HAP-1 (cell line): Measurements from ENCODE around the gene CHML.
"Not testable (repeated sequence)": the region's sequence is repeated elsewhere in the genome, so short reads cannot be mapped to it uniquely, and the experiment has no call there.

Experiments
- DNase-seq, 2 experiments: peaks; one replicate each; pipeline ENCODE4 v3.0.0-alpha.2; 2016 to 2020; ENCODE audit warnings: low spot score in 2 of 2
- H3K27me3 ChIP-seq: fragments of 250-450 bp; sonication (Bioruptor Pico); 2 replicates; pipeline ENCODE4 v1.5.1; 2020; ENCODE audit warnings: low read depth, mild to moderate bottlenecking, moderate library complexity
- H3K36me3 ChIP-seq: fragments of 250-450 bp; sonication (Bioruptor Pico); replicated peaks from 2 replicates; pipeline ENCODE4 v1.5.1; 2020; ENCODE audit warnings: mild to moderate bottlenecking
- H3K4me1 ChIP-seq: fragments of 250-450 bp; sonication (Bioruptor Pico); 2 replicates; pipeline ENCODE4 v1.5.1; 2020; ENCODE audit warnings: mild to moderate bottlenecking
- H3K4me3 ChIP-seq: fragments of 250-450 bp; sonication (Bioruptor Pico); 2 replicates; pipeline ENCODE4 v1.5.1; 2020; ENCODE audit warnings: mild to moderate bottlenecking, moderate library complexity
- H3K9me3 ChIP-seq: fragments of 250-450 bp; sonication (Bioruptor Pico); 2 replicates; pipeline ENCODE4 v1.5.1; 2020; ENCODE audit warnings: mild to moderate bottlenecking, moderate library complexity
- in situ Hi-C: fragments of 300-500 bp; cut with MboI; formaldehyde crosslinking; loops from 3 replicates; pipeline ENCODE4 v1.14.3; 2020; ENCODE audit warnings: low sequenced_read_pairs, inconsistent platforms, mixed read lengths

Gene CHML

GRCh38 chr1:241640149-241640866 lies at the start of gene CHML, which contains the start of gene OPN3:
CHML (minus strand) TSS chr1:241640369; CDS start chr1:241635766, 4,603 bp downstream.
OPN3 (minus strand) TSS chr1:241640369; CDS start chr1:241640254, 115 bp downstream.
- in situ Hi-C loops = no loop called here
- Histone ChIP-seq H3K27me3 (no peaks in the 10 kb centered on the region), H3K9me3 (0 out of 2 replicates have a peak, but pooled peaks cover 2% of the 10 kb centered on the region), H3K4me1 (peaks cover 9% of the 10 kb centered on the region), H3K4me3 (peak within 1 kb of the TSS; percentile 64), H3K36me3 (peaks cover 11% of the 10 kb centered on the region; the same call in 1 of the 2 replicates)
- peak; percentile 75 to 95 for DNase-seq

GRCh38 chr1:241688940-241689368 lies 48.8 kb upstream of the CHML start:
- Histone ChIP-seq H3K4me1 (no peaks in the 10 kb centered on the region), H3K36me3 (no peaks in the 10 kb centered on the region), H3K27me3 (peaks cover 7% of the 10 kb centered on the region), H3K4me3 (no peak overlapping the region), H3K9me3 (no peaks in the 10 kb centered on the region)
- no peak for DNase-seq
- in situ Hi-C loops = no loop called here

- H3K4me1 ChIP-seq = no peaks in the 10 kb centered on the region
- H3K36me3 ChIP-seq = no peaks in the 10 kb centered on the region
- H3K27me3 ChIP-seq = peaks cover 3% of the 10 kb centered on the region; the same call in 1 of the 2 replicates
- no peak for DNase-seq
- no peaks in the 10 kb centered on the region for H3K9me3 ChIP-seq
- in situ Hi-C loops = no loop called here
- no peak overlapping the region for H3K4me3 ChIP-seq
Observed at GRCh38 chr1:241684108-241684507, 43.9 kb upstream of the CHML start.

GRCh38 chr1:241682921-241683320 lies 42.8 kb upstream of the CHML start:
- Histone ChIP-seq H3K9me3 (no peaks in the 10 kb centered on the region), H3K4me3 (no peak overlapping the region), H3K36me3 (no peaks in the 10 kb centered on the region), H3K27me3 (no peaks in the 10 kb centered on the region), H3K4me1 (no peaks in the 10 kb centered on the region)
- in situ Hi-C loops = no loop called here
- no peak for DNase-seq

GRCh38 chr1:241681861-241682448 lies 41.8 kb upstream of the CHML start:
- in situ Hi-C loops, DNase-seq, H3K4me3 ChIP-seq, H3K27me3 ChIP-seq, H3K36me3 ChIP-seq, H3K4me1 ChIP-seq, H3K9me3 ChIP-seq: not testable (repeated sequence)

- no peak for DNase-seq
- Histone ChIP-seq H3K36me3 (no peaks in the 10 kb centered on the region), H3K4me1 (peaks cover 2% of the 10 kb centered on the region; the same call in 1 of the 2 replicates), H3K4me3 (no peak overlapping the region), H3K27me3 (no peaks in the 10 kb centered on the region), H3K9me3 (no peaks in the 10 kb centered on the region)
- in situ Hi-C loops = no loop called here
Observed at GRCh38 chr1:241679961-241680360, 39.8 kb upstream of the CHML start.

- in situ Hi-C loops = no loop called here
- no peaks in the 10 kb centered on the region for H3K36me3 ChIP-seq
- H3K4me1 ChIP-seq = peaks cover 2% of the 10 kb centered on the region; the same call in 1 of the 2 replicates
Observed at GRCh38 chr1:241679404-241679803, 39.2 kb upstream of the CHML start.

GRCh38 chr1:241678536-241678935 lies 38.4 kb upstream of the CHML start:
- in situ Hi-C loops = no loop called here
- no peak overlapping the region for H3K4me3 ChIP-seq
- H3K9me3 ChIP-seq = no peaks in the 10 kb centered on the region
- no peak for DNase-seq
- H3K4me1 ChIP-seq = peaks cover 7% of the 10 kb centered on the region
- no peaks in the 10 kb centered on the region for H3K36me3 ChIP-seq
- 0 out of 2 replicates have a peak, but pooled peaks cover under 1% of the 10 kb centered on the region for H3K27me3 ChIP-seq

More at GRCh38 chr1:241679404-241679803, 39.2 kb upstream of the CHML start:
- DNase-seq = no peak
- Histone ChIP-seq H3K4me3 (no peak overlapping the region), H3K27me3 (no peaks in the 10 kb centered on the region), H3K9me3 (no peaks in the 10 kb centered on the region)

GRCh38 chr1:241677201-241677600 lies 37.0 kb upstream of the CHML start:
- Histone ChIP-seq H3K9me3 (no peaks in the 10 kb centered on the region), H3K4me3 (no peak overlapping the region), H3K27me3 (0 out of 2 replicates have a peak, but pooled peaks cover 3% of the 10 kb centered on the region), H3K4me1 (peaks cover 11% of the 10 kb centered on the region), H3K36me3 (no peaks in the 10 kb centered on the region)
- no peak for DNase-seq
- in situ Hi-C loops = no loop called here

GRCh38 chr1:241675983-241676382 lies 35.8 kb upstream of the CHML start:
- Histone ChIP-seq H3K4me1 (peaks cover 11% of the 10 kb centered on the region), H3K36me3 (no peaks in the 10 kb centered on the region), H3K4me3 (no peak overlapping the region), H3K27me3 (0 out of 2 replicates have a peak, but pooled peaks cover 3% of the 10 kb centered on the region), H3K9me3 (no peaks in the 10 kb centered on the region)
- no peak for DNase-seq
- in situ Hi-C loops = no loop called here

- in situ Hi-C loops = no loop called here
- Histone ChIP-seq H3K27me3 (0 out of 2 replicates have a peak, but pooled peaks cover 3% of the 10 kb centered on the region), H3K9me3 (no peaks in the 10 kb centered on the region), H3K36me3 (no peaks in the 10 kb centered on the region), H3K4me3 (no peak overlapping the region), H3K4me1 (peaks cover 11% of the 10 kb centered on the region)
- no peak for DNase-seq
Observed at GRCh38 chr1:241674805-241675384, 34.7 kb upstream of the CHML start.

- no peak for DNase-seq
- Histone ChIP-seq H3K36me3 (no peaks in the 10 kb centered on the region), H3K4me3 (no peak overlapping the region), H3K4me1 (peaks cover 11% of the 10 kb centered on the region), H3K27me3 (0 out of 2 replicates have a peak, but pooled peaks cover 3% of the 10 kb centered on the region), H3K9me3 (no peaks in the 10 kb centered on the region)
- in situ Hi-C loops = no loop called here
Observed at GRCh38 chr1:241672301-241672700, 32.1 kb upstream of the CHML start.

GRCh38 chr1:241666419-241666818 lies 26.2 kb upstream of the CHML start:
- DNase-seq = no peak
- Histone ChIP-seq H3K9me3 (no peaks in the 10 kb centered on the region), H3K27me3 (no peaks in the 10 kb centered on the region), H3K4me3 (no peak overlapping the region), H3K36me3 (no peaks in the 10 kb centered on the region), H3K4me1 (peaks cover 14% of the 10 kb centered on the region)
- in situ Hi-C loops = no loop called here
